GM18505 (cell line): ENCODE data around the gene SLC28A3.

Experiments used
- ATAC-seq: cut with Tn5 transposase; IDR thresholded peaks from one replicate; pipeline ENCODE4 v1.9.1; 2021; ENCODE audit not compliant: unreplicated experiment
- POLR2A ChIP-seq: IDR thresholded peaks from 4 replicates; pipeline ENCODE4 v1.6.1; 2011; ENCODE audit warnings: borderline replicate concordance; ENCODE audit not compliant: insufficient read depth, insufficient read length; ENCODE audit errors: extremely low read depth

SLC28A3 gene

GRCh38 chr9:84297162-84297821 lies 43.3 kb downstream of the SLC28A3 start:
- no peak for TF ChIP-seq POLR2A
- no peak for ATAC-seq

- TF ChIP-seq POLR2A: no peak
- ATAC-seq: peak; percentile 43
Observed at GRCh38 chr9:84296146-84296843, 44.3 kb downstream of the SLC28A3 start.

GRCh38 chr9:84294241-84294950 lies 46.2 kb downstream of the SLC28A3 start:
- no peak for ATAC-seq
- TF ChIP-seq POLR2A: no peak

GRCh38 chr9:84293001-84293798 lies 47.4 kb downstream of the SLC28A3 start:
- peak; percentile 61 for ATAC-seq
- peak; percentile 20 for TF ChIP-seq POLR2A

GRCh38 chr9:84285381-84285780 lies 55.2 kb downstream of the SLC28A3 start:
- ATAC-seq: no peak
- TF ChIP-seq POLR2A: no peak

GRCh38 chr9:84283946-84284345 lies 56.6 kb downstream of the SLC28A3 start:
- no peak for TF ChIP-seq POLR2A
- no peak for ATAC-seq

GRCh38 chr9:84278130-84278529 lies 62.4 kb downstream of the SLC28A3 start:
- no peak for TF ChIP-seq POLR2A
- no peak for ATAC-seq

GRCh38 chr9:84277646-84278045 lies 62.9 kb downstream of the SLC28A3 start:
- no peak for ATAC-seq
- no peak for TF ChIP-seq POLR2A

GRCh38 chr9:84276741-84277140 lies 63.8 kb downstream of the SLC28A3 start:
- no peak for TF ChIP-seq POLR2A
- no peak for ATAC-seq

GRCh38 chr9:84271921-84272556 lies 68.5 kb downstream of the SLC28A3 start:
- ATAC-seq: no peak
- no peak for TF ChIP-seq POLR2A

- peak; percentile 94 for ATAC-seq
- TF ChIP-seq POLR2A: no peak
Observed at GRCh38 chr9:84271531-84271900, 69.0 kb downstream of the SLC28A3 start.

GRCh38 chr9:84270847-84271530 lies 69.6 kb downstream of the SLC28A3 start:
- no peak for TF ChIP-seq POLR2A
- peak; percentile 40 for ATAC-seq
